Activated CD4-positive, CD25-positive, alpha-beta regulatory T cell (primary cell): ENCODE data around the gene GET3.
"Not testable (repeated sequence)": the region's sequence is repeated elsewhere in the genome, so short reads cannot be mapped to it uniquely, and the experiment has no call there.

ENCODE experiments used
- DNase-seq, 4 experiments: peaks; one replicate each; lab custom pipeline; 2025; lab: John Stamatoyannopoulos, UW

The GET3 gene

GRCh38 chr19:12715929-12716328 lies 21.4 kb upstream of the GET3 start:
- DNase-seq: no peak

GRCh38 chr19:12720296-12720695 lies 17.0 kb upstream of the GET3 start:
- no peak for DNase-seq

GRCh38 chr19:12720851-12721655 lies 16.2 kb upstream of the GET3 start:
- no peak for DNase-seq

- DNase-seq: peak in 2 of 4 experiments; percentile 20 to 29
Measured at GRCh38 chr19:12721656-12722565, 15.4 kb upstream of the GET3 start.

- peak; percentile 73 to 85 (median 84) for DNase-seq
Measured at GRCh38 chr19:12722566-12723380, 14.5 kb upstream of the GET3 start.

- DNase-seq: no peak
Measured at GRCh38 chr19:12723381-12723640, 14.0 kb upstream of the GET3 start.

- peak; percentile 18 to 65 (median 39) for DNase-seq
Measured at GRCh38 chr19:12723641-12724426, 13.5 kb upstream of the GET3 start, which contains the start of gene TNPO2. TNPO2 (minus strand) TSS chr19:12723932; CDS start chr19:12720977, 2,955 bp downstream.

- not testable (repeated sequence) for DNase-seq
Measured at GRCh38 chr19:12725612-12726011, 11.7 kb upstream of the GET3 start.

- DNase-seq: no peak
Measured at GRCh38 chr19:12726988-12727316, 10.3 kb upstream of the GET3 start.

GRCh38 chr19:12727745-12728433 lies 9.4 kb upstream of the GET3 start:
- no peak for DNase-seq

- no peak for DNase-seq
Measured at GRCh38 chr19:12730064-12730463, 7.2 kb upstream of the GET3 start.

- no peak for DNase-seq
Measured at GRCh38 chr19:12731337-12731736, 6.0 kb upstream of the GET3 start.

- peak in 1 of 4 experiments; percentile 18 for DNase-seq
Measured at GRCh38 chr19:12733369-12734214, 3.7 kb upstream of the GET3 start.

- DNase-seq: no peak
Measured at GRCh38 chr19:12737835-12738351, 596 bp downstream of the GET3 start.

- no peak for DNase-seq
Measured at GRCh38 chr19:12745166-12745897, 8.0 kb downstream of the GET3 start.

GRCh38 chr19:12748489-12748888 lies 11.2 kb downstream of the GET3 start:
- no peak for DNase-seq

- DNase-seq: no peak
Measured at GRCh38 chr19:12749938-12750521, 12.7 kb downstream of the GET3 start.

- DNase-seq: no peak
Measured at GRCh38 chr19:12750851-12751250, 13.6 kb downstream of the GET3 start.

GRCh38 chr19:12751635-12752034 lies 14.3 kb downstream of the GET3 start, which contains the start of gene BEST2:
BEST2 (plus strand) TSS chr19:12751791; CDS start chr19:12752593, 802 bp downstream.
- no peak for DNase-seq
